Measurements from ENCODE around the gene STUB1. TPM values are rescaled to one million over a fixed set of nuclear protein-coding genes. Genes with fewer than 3 reads are reported as not detected.

Gene STUB1
- total RNA-seq, 1 donor from 2014 or later: 99.3 TPM

GRCh38 chr16:705431-706188 lies 25.4 kb downstream of the STUB1 start, which contains the start of gene FBXL16:
Gene FBXL16, minus strand, starts transcription at chr16:705801. Its CDS starts 8,396 bp downstream, at chr16:697405.
- H3K9me3 Mint-ChIP-seq: no peaks in the 10 kb centered on the region
- no peak within 1 kb of the TSS for H3K4me3 Mint-ChIP-seq
- H3K4me1 Mint-ChIP-seq: peaks cover 12% of the 10 kb centered on the region
- TF ChIP-seq CTCF (conservative IDR thresholded peaks at IDR 0.05): no peak
- H3K27me3 Mint-ChIP-seq (ENCODE audit: low read depth): peaks cover 81% of the 10 kb centered on the region
- H3K36me3 Mint-ChIP-seq (ENCODE audit: low read depth): no peaks in the 10 kb centered on the region
- DNase-seq (ENCODE audit: low read depth, low spot score): no peak
- no peak within 1 kb of the TSS for H3K27ac Mint-ChIP-seq (ENCODE audit: unreplicated experiment)

- Mint-ChIP-seq H3K9me3 (no peaks in the 10 kb centered on the region), H3K27ac (ENCODE audit: unreplicated experiment) (no peak overlapping the region), H3K4me3 (no peak overlapping the region), H3K27me3 (ENCODE audit: low read depth) (peaks cover 74% of the 10 kb centered on the region), H3K36me3 (ENCODE audit: low read depth) (no peaks in the 10 kb centered on the region), H3K4me1 (peaks cover 12% of the 10 kb centered on the region)
- TF ChIP-seq CTCF (conservative IDR thresholded peaks at IDR 0.05): no peak
- no peak for DNase-seq (ENCODE audit: low read depth, low spot score)
These were observed 26.2 kb downstream of the STUB1 start for GRCh38 chr16:706189-707061.

GRCh38 chr16:707062-707538 lies 26.9 kb downstream of the STUB1 start:
- TF ChIP-seq CTCF (conservative IDR thresholded peaks at IDR 0.05): no peak
- no peaks in the 10 kb centered on the region for H3K9me3 Mint-ChIP-seq
- no peaks in the 10 kb centered on the region for H3K36me3 Mint-ChIP-seq (ENCODE audit: low read depth)
- DNase-seq (ENCODE audit: low read depth, low spot score): no peak
- peaks cover 67% of the 10 kb centered on the region for H3K27me3 Mint-ChIP-seq (ENCODE audit: low read depth)
- peaks cover 12% of the 10 kb centered on the region for H3K4me1 Mint-ChIP-seq
- H3K27ac Mint-ChIP-seq (ENCODE audit: unreplicated experiment): no peak overlapping the region
- H3K4me3 Mint-ChIP-seq: no peak overlapping the region

GRCh38 chr16:708019-708418 lies 27.8 kb downstream of the STUB1 start:
- no peaks in the 10 kb centered on the region for H3K36me3 Mint-ChIP-seq (ENCODE audit: low read depth)
- no peaks in the 10 kb centered on the region for H3K9me3 Mint-ChIP-seq
- H3K27ac Mint-ChIP-seq (ENCODE audit: unreplicated experiment): no peak overlapping the region
- TF ChIP-seq CTCF (conservative IDR thresholded peaks at IDR 0.05): no peak
- H3K4me1 Mint-ChIP-seq: peaks cover 17% of the 10 kb centered on the region
- DNase-seq (ENCODE audit: low read depth, low spot score): no peak
- peaks cover 63% of the 10 kb centered on the region for H3K27me3 Mint-ChIP-seq (ENCODE audit: low read depth)
- no peak overlapping the region for H3K4me3 Mint-ChIP-seq

- H3K9me3 Mint-ChIP-seq: no peaks in the 10 kb centered on the region
- H3K27ac Mint-ChIP-seq (ENCODE audit: unreplicated experiment): peak overlapping the region; percentile 19
- TF ChIP-seq CTCF (conservative IDR thresholded peaks at IDR 0.05): no peak
- no peak for DNase-seq (ENCODE audit: low read depth, low spot score)
- peaks cover 53% of the 10 kb centered on the region for H3K27me3 Mint-ChIP-seq (ENCODE audit: low read depth)
- no peaks in the 10 kb centered on the region for H3K36me3 Mint-ChIP-seq (ENCODE audit: low read depth)
- peaks cover 17% of the 10 kb centered on the region for H3K4me1 Mint-ChIP-seq
- peak overlapping the region; percentile 84 for H3K4me3 Mint-ChIP-seq
These were observed 28.7 kb downstream of the STUB1 start for GRCh38 chr16:708959-709358.

All from neural crest cell (in vitro differentiated cells).